Parathyroid adenoma (tissue), 2 donors: ENCODE results near the gene OSBPL9.

Experiments
- H2AFZ ChIP-seq: fragments of 300-600 bp; sonication (generic); one replicate; pipeline ENCODE4 v1.7.0; 2017; ENCODE audit warnings: antibody characterized with exemption, mild to moderate bottlenecking
- H3K27ac ChIP-seq: fragments of 300-600 bp; sonication (generic); one replicate; pipeline ENCODE4 v1.7.0; 2017
- H3K27me3 ChIP-seq: fragments of 300-600 bp; sonication (generic); one replicate; pipeline ENCODE4 v1.7.0; 2017; ENCODE audit warnings: low read length; ENCODE audit not compliant: control insufficient read depth, insufficient read depth
- H3K36me3 ChIP-seq: fragments of 300-600 bp; sonication (generic); one replicate; pipeline ENCODE4 v1.7.0; 2017; ENCODE audit warnings: low read length; ENCODE audit not compliant: control insufficient read depth, insufficient read depth
- H3K4me1 ChIP-seq: fragments of 300-600 bp; sonication (generic); one replicate; pipeline ENCODE4 v1.7.0; 2017; ENCODE audit warnings: control low read depth
- H3K4me2 ChIP-seq: fragments of 300-600 bp; sonication (generic); one replicate; pipeline ENCODE4 v1.7.0; 2017; ENCODE audit warnings: low read length
- H3K4me3 ChIP-seq: fragments of 300-600 bp; sonication (generic); one replicate; pipeline ENCODE4 v1.7.0; 2017; ENCODE audit warnings: low read depth, low read length
- H3K79me2 ChIP-seq: fragments of 300-600 bp; sonication (generic); one replicate; pipeline ENCODE4 v1.7.0; 2017; ENCODE audit warnings: control low read depth
- H3K9ac ChIP-seq: fragments of 300-600 bp; sonication (generic); one replicate; pipeline ENCODE4 v1.7.0; 2017; ENCODE audit warnings: mild to moderate bottlenecking
- H3K9me3 ChIP-seq: fragments of 300-600 bp; sonication (generic); one replicate; pipeline ENCODE4 v1.7.0; 2017; ENCODE audit warnings: low read length; ENCODE audit not compliant: control insufficient read depth
- TF ChIP-seq, protein P1 (sequence below): fragments of 300-600 bp; sonication (generic); IDR thresholded peaks from one replicate; pipeline ENCODE4 v1.7.0; 2017; ENCODE audit warnings: antibody characterized with exemption, mild to moderate bottlenecking
- donor health status: primary hyperparathyroidism.

OSBPL9 gene

DNA sequence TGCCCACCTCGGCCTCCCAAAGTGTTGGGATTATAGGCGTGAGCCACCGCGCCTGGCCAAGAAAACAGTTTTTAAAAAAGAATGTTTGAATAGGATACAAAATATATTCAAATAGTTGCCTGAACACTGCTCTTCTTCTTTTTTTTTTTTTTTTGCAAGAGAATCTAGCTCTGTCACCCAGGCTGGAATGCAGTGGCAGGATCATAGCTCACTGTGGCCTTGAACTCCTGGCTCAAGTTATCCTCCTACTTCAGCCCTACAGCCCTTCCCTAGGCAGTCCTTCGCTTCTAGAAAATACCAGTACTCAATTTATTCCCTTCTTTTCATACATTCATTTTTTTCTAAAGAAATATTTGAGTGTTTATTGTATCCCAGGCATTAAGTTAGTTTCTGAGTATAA lies 67.9 kb downstream of the OSBPL9 start:
- Histone ChIP-seq H3K27me3 (no peaks in the 10 kb centered on the region), H2AFZ (no peak overlapping the region), H3K4me1 (no peaks in the 10 kb centered on the region), H3K4me2 (no peak overlapping the region), H3K9me3 (no peaks in the 10 kb centered on the region), H3K27ac (no peak overlapping the region), H3K79me2 (peaks cover 4% of the 10 kb centered on the region), H3K9ac (no peak overlapping the region), H3K36me3 (no peaks in the 10 kb centered on the region), H3K4me3 (no peak overlapping the region)
- TF ChIP-seq, protein P1, sequence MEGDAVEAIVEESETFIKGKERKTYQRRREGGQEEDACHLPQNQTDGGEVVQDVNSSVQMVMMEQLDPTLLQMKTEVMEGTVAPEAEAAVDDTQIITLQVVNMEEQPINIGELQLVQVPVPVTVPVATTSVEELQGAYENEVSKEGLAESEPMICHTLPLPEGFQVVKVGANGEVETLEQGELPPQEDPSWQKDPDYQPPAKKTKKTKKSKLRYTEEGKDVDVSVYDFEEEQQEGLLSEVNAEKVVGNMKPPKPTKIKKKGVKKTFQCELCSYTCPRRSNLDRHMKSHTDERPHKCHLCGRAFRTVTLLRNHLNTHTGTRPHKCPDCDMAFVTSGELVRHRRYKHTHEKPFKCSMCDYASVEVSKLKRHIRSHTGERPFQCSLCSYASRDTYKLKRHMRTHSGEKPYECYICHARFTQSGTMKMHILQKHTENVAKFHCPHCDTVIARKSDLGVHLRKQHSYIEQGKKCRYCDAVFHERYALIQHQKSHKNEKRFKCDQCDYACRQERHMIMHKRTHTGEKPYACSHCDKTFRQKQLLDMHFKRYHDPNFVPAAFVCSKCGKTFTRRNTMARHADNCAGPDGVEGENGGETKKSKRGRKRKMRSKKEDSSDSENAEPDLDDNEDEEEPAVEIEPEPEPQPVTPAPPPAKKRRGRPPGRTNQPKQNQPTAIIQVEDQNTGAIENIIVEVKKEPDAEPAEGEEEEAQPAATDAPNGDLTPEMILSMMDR = no peak

GRCh38 chr1:51686450-51686849 lies 69.6 kb downstream of the OSBPL9 start:
- Histone ChIP-seq H3K4me2 (no peak overlapping the region), H3K9ac (no peak overlapping the region), H3K79me2 (peaks cover 4% of the 10 kb centered on the region), H3K4me1 (no peaks in the 10 kb centered on the region), H3K9me3 (no peaks in the 10 kb centered on the region), H3K36me3 (no peaks in the 10 kb centered on the region), H2AFZ (no peak overlapping the region), H3K4me3 (no peak overlapping the region), H3K27ac (no peak overlapping the region), H3K27me3 (no peaks in the 10 kb centered on the region)
- TF ChIP-seq, protein P1 = no peak

DNA sequence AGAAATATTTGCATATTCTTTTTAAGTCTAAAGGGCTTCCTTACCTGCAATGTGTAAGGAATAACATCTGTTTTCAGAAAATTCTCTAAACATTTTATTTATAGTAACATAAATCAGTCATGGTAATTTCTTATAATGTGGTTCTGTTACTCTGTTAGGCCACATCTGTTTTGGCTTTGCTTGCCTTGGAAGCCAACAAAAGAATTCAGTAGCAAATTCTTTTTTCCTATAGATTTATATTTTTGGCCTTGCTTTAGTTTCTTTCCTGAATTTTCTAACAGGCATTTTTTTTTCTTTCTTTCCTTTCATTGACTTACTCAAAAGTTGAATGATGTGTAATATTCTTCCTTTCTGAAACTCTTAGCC lies 72.2 kb downstream of the OSBPL9 start:
- no peaks in the 10 kb centered on the region for H3K4me1 ChIP-seq

GRCh38 chr1:51689643-51690042 lies 72.8 kb downstream of the OSBPL9 start:
- H3K27me3 ChIP-seq = no peaks in the 10 kb centered on the region
- no peaks in the 10 kb centered on the region for H3K36me3 ChIP-seq
- no peak overlapping the region for H3K9ac ChIP-seq
- no peaks in the 10 kb centered on the region for H3K9me3 ChIP-seq
- no peak overlapping the region for H3K4me3 ChIP-seq
- no peaks in the 10 kb centered on the region for H3K4me1 ChIP-seq
- TF ChIP-seq, protein P1 = no peak
- no peak overlapping the region for H3K4me2 ChIP-seq
- H2AFZ ChIP-seq = no peak overlapping the region
- peaks cover 3% of the 10 kb centered on the region for H3K79me2 ChIP-seq
- H3K27ac ChIP-seq = no peak overlapping the region

More for the DNA sequence above, 72.2 kb downstream of the OSBPL9 start:
- Histone ChIP-seq H3K27ac (no peak overlapping the region), H3K36me3 (no peaks in the 10 kb centered on the region), H3K4me2 (no peak overlapping the region), H3K4me3 (no peak overlapping the region), H2AFZ (no peak overlapping the region), H3K27me3 (no peaks in the 10 kb centered on the region), H3K9ac (no peak overlapping the region), H3K9me3 (no peaks in the 10 kb centered on the region), H3K79me2 (peaks cover 3% of the 10 kb centered on the region)
- TF ChIP-seq, protein P1 = no peak

DNA sequence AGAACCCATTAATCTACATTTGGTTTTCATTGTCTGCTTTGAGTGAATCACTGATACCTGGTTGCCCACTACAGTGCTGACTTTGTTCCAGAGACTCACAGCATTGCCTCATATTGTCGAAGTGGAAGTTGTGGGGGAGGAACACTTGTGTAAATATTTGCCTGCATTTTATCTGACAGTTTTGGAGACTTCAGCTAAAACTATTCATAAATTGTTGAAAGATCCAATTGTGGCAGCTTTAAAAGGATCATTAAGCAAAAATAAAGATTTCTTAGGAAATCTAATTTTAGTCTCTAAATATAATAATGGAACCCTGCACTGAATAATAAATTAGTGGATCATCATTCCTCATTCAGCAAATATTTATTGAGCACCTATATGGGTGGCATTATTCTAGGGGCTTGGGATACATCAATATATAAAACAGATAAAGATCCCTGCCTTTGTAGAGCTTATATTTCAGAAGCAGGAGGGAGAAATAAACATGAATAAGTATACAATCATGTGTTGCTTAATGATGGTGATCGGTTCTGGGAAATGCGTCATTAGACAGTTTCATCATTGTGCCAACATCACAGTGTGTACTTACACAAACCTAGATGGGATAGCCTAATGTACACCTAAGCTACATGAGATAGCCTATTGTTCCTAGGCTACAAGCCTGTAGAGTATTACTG lies 73.5 kb downstream of the OSBPL9 start:
- H3K4me1 ChIP-seq = no peaks in the 10 kb centered on the region
- H3K36me3 ChIP-seq = no peaks in the 10 kb centered on the region
- H3K4me2 ChIP-seq = no peak overlapping the region
- H3K9ac ChIP-seq = no peak overlapping the region
- no peak overlapping the region for H3K27ac ChIP-seq
- H3K9me3 ChIP-seq = no peaks in the 10 kb centered on the region
- peaks cover 3% of the 10 kb centered on the region for H3K79me2 ChIP-seq
- H3K4me3 ChIP-seq = no peak overlapping the region
- H3K27me3 ChIP-seq = no peaks in the 10 kb centered on the region
- H2AFZ ChIP-seq = no peak overlapping the region
- TF ChIP-seq, protein P1 = no peak
